ENCODE measurements around the gene USP54. TPM values are rescaled to one million over a fixed set of nuclear protein-coding genes. Genes with fewer than 3 reads are reported as not detected.

The USP54 gene
- total and polyA plus RNA-seq, 9 of the 15 experiments (the other 6 are each of a cell fraction or from before 2014, with no cell fraction given), result 3.8 to 40.1 (median 16.9) TPM

GRCh38 chr10:73529089-73529832, 61.9 kb downstream of the USP54 start (continued):
- TF ChIP-seq ARID3A (IDR thresholded peaks at IDR 0.05; ENCODE audit: borderline replicate concordance, low read depth, low read length) (0 out of 2 replicates have a peak, but pooled peaks have one; percentile 32), CC2D1A (IDR thresholded peaks at IDR 0.05) (peak; percentile 71), MTF1 (CRISPR knock-in tag; IDR thresholded peaks at IDR 0.05; ENCODE audit: borderline replicate concordance) (no peak), FOXA1 (IDR thresholded peaks at IDR 0.05; ENCODE audit: borderline replicate concordance) (no peak), SIN3B (IDR thresholded peaks at IDR 0.05; ENCODE audit: low read depth) (no peak), CBX5 (IDR thresholded peaks at IDR 0.05; ENCODE audit: borderline replicate concordance, low read depth) (no peak), ARID1B (IDR thresholded peaks at IDR 0.05) (no peak), ZEB2 (IDR thresholded peaks at IDR 0.05) (0 out of 2 replicates have a peak, but pooled peaks have one; percentile 22), NCOA2 (IDR thresholded peaks at IDR 0.05; ENCODE audit: partially characterized antibody in 2 of 2) (no peak), ZBTB33 (CRISPR knock-in tag; IDR thresholded peaks at IDR 0.05) (no peak), ZBTB7A (IDR thresholded peaks at IDR 0.05; ENCODE audit: borderline replicate concordance, control insufficient read depth, low read depth, low read length) (no peak), SNAPC5 (CRISPR knock-in tag; IDR thresholded peaks at IDR 0.05) (no peak), RCOR1 (IDR thresholded peaks at IDR 0.05; ENCODE audit: borderline replicate concordance in 1 of 2, low read depth in 2 of 2, low read length in 2 of 2) (peak in 1 of 2 experiments; percentile 45; a peak in 1 of 4 replicates), MECOM (CRISPR knock-in tag; IDR thresholded peaks at IDR 0.05) (peak; percentile 87), ZMIZ1 (IDR thresholded peaks at IDR 0.05; ENCODE audit: low read depth in 2 of 2, low read length in 2 of 2) (peak in 1 of 2 experiments; percentile 32; a peak in 1 of 4 replicates), JUND (IDR thresholded peaks at IDR 0.05; ENCODE audit: borderline replicate concordance, low read depth, low read length) (peak; percentile 59; the same call in 1 of the 2 replicates), JUND (tag; IDR thresholded peaks at IDR 0.05; ENCODE audit: borderline replicate concordance, low read depth, low read length) (peak; percentile 11; the same call in 1 of the 3 replicates), RAD21 (CRISPR knock-in tag; conservative IDR thresholded peaks at IDR 0.05 in 1 of 2, IDR thresholded peaks at IDR 0.05 in 1 of 2) (peak; percentile 100), ETV5 (CRISPR knock-in tag; IDR thresholded peaks at IDR 0.05; ENCODE audit: low read depth) (no peak), STAG1 (CRISPR knock-in tag; IDR thresholded peaks at IDR 0.05; ENCODE audit: borderline replicate concordance) (peak; percentile 60; the same call in 1 of the 2 replicates)

Measured in K562 (cell line).